RWPE2 (cell line): Measurements from ENCODE around the gene ADAM10.

ENCODE experiments used
- ATAC-seq: fragments of 200-7000 bp; cut with Tn5 transposase; 3 replicates; pipeline ENCODE4 v1.9.1; 2021; ENCODE audit warnings: low read depth
- DNase-seq: peaks from one replicate; pipeline ENCODE4 v3.0.0-alpha.2; 2020; ENCODE audit warnings: low spot score
- H3K27ac ChIP-seq: fragments of 450-650 bp; 2 replicates; pipeline ENCODE4 v1.5.1; 2017; ENCODE audit warnings: mild to moderate bottlenecking; ENCODE audit not compliant: poor library complexity, severe bottlenecking
- H3K27me3 ChIP-seq: fragments of 250-450 bp; sonication (Bioruptor Pico); 2 replicates; pipeline ENCODE4 v1.5.1; 2021; ENCODE audit warnings: mild to moderate bottlenecking, moderate library complexity; ENCODE audit not compliant: insufficient read depth, poor library complexity, severe bottlenecking
- H3K36me3 ChIP-seq: fragments of 250-450 bp; sonication (Bioruptor Pico); 2 replicates; pipeline ENCODE4 v1.5.1; 2020; ENCODE audit warnings: low read depth, mild to moderate bottlenecking, moderate library complexity
- H3K4me1 ChIP-seq: fragments of 250-450 bp; sonication (Bioruptor Pico); 2 replicates; pipeline ENCODE4 v1.5.1; 2021; ENCODE audit warnings: mild to moderate bottlenecking, moderate library complexity; ENCODE audit not compliant: insufficient read depth, poor library complexity, severe bottlenecking
- H3K4me3 ChIP-seq: fragments of 250-450 bp; sonication (Bioruptor Pico); 2 replicates; pipeline ENCODE4 v1.5.1; 2021; ENCODE audit warnings: mild to moderate bottlenecking, moderate library complexity; ENCODE audit not compliant: severe bottlenecking
- H3K9me3 ChIP-seq: fragments of 250-450 bp; sonication (Bioruptor Pico); 2 replicates; pipeline ENCODE4 v1.5.1; 2021; ENCODE audit warnings: mild to moderate bottlenecking, moderate library complexity; ENCODE audit not compliant: severe bottlenecking
- CTCF ChIP-seq: fragments of 450-650 bp; IDR thresholded peaks from one replicate; pipeline ENCODE4 v1.5.1; 2017; ENCODE audit warnings: mild to moderate bottlenecking, moderate library complexity; ENCODE audit not compliant: poor library complexity, severe bottlenecking

ADAM10 gene

GRCh38 chr15:58590926-58591325, 158.6 kb downstream of the ADAM10 start:
- H3K27ac ChIP-seq, result no peak overlapping the region
- no peaks in the 10 kb centered on the region for H3K9me3 ChIP-seq
- no peak for TF ChIP-seq CTCF
- ATAC-seq, result no peak
- DNase-seq, result no peak
- H3K4me1 ChIP-seq, result no peaks in the 10 kb centered on the region
- H3K4me3 ChIP-seq, result no peak overlapping the region
- H3K36me3 ChIP-seq, result peaks cover 18% of the 10 kb centered on the region
- H3K27me3 ChIP-seq, result no peaks in the 10 kb centered on the region

GRCh38 chr15:58590236-58590635, 159.3 kb downstream of the ADAM10 start:
- Histone ChIP-seq H3K36me3 (peaks cover 13% of the 10 kb centered on the region; the same call in 1 of the 2 replicates), H3K4me3 (no peak overlapping the region), H3K9me3 (no peaks in the 10 kb centered on the region), H3K27me3 (no peaks in the 10 kb centered on the region), H3K4me1 (no peaks in the 10 kb centered on the region), H3K27ac (no peak overlapping the region)
- no peak for TF ChIP-seq CTCF
- DNase-seq, result no peak
- no peak for ATAC-seq

- no peaks in the 10 kb centered on the region for H3K9me3 ChIP-seq
- ATAC-seq (no peak), DNase-seq (no peak)
- H3K27ac ChIP-seq, result no peak overlapping the region
- no peaks in the 10 kb centered on the region for H3K4me1 ChIP-seq
- H3K27me3 ChIP-seq, result no peaks in the 10 kb centered on the region
- no peak overlapping the region for H3K4me3 ChIP-seq
- no peak for TF ChIP-seq CTCF
- H3K36me3 ChIP-seq, result peaks cover 4% of the 10 kb centered on the region; the same call in 1 of the 2 replicates
Observed at GRCh38 chr15:58589047-58589446, 160.5 kb downstream of the ADAM10 start.

GRCh38 chr15:58588096-58588495, 161.4 kb downstream of the ADAM10 start:
- Histone ChIP-seq H3K36me3 (no peaks in the 10 kb centered on the region), H3K27me3 (no peaks in the 10 kb centered on the region), H3K4me1 (no peaks in the 10 kb centered on the region), H3K9me3 (peaks cover 7% of the 10 kb centered on the region), H3K4me3 (no peak overlapping the region), H3K27ac (no peak overlapping the region)
- DNase-seq, result no peak
- 0 out of 3 replicates have a peak, but pooled peaks have one; percentile 13 for ATAC-seq
- TF ChIP-seq CTCF, result no peak

- H3K4me1 ChIP-seq, result peaks cover 5% of the 10 kb centered on the region
- no peaks in the 10 kb centered on the region for H3K27me3 ChIP-seq
- no peak for DNase-seq
- no peak overlapping the region for H3K4me3 ChIP-seq
- no peak for TF ChIP-seq CTCF
- H3K27ac ChIP-seq, result no peak overlapping the region
- H3K9me3 ChIP-seq, result peaks cover 12% of the 10 kb centered on the region
- no peaks in the 10 kb centered on the region for H3K36me3 ChIP-seq
- no peak for ATAC-seq
Observed at GRCh38 chr15:58587486-58587885, 162.0 kb downstream of the ADAM10 start.
